PC-3 (cell line): ENCODE results near the gene MYL9. TPM values are rescaled to one million over a fixed set of nuclear protein-coding genes. Genes with fewer than 3 reads are reported as not detected.
A peak's percentile ranks its signal among the peaks of the same experiment; 100 is the strongest.

Experiments used
- ATAC-seq: fragments of 200-7000 bp; cut with Tn5 transposase; 2 replicates; pipeline ENCODE4 v1.9.1; 2020; ENCODE audit warnings: mild to moderate bottlenecking, moderate library complexity
- BruUV-seq: library from RNA; stranded (reverse); fragments of 400-500 nt; replicated peaks from 2 replicates; lab custom pipeline; 2021; lab: Mats Ljungman, UMichigan
- CTCF ChIA-PET: fragments of 300-600 bp; sonication (Branson Sonifier 250); formaldehyde crosslinking; loops from one replicate; lab custom pipeline; 2022; ENCODE audit warnings: antibody characterized with exemption; lab: Charles Lee
- POLR2A ChIA-PET: fragments of 300-600 bp; sonication (Branson Sonifier 250); formaldehyde crosslinking; loops from one replicate; lab custom pipeline; 2022; ENCODE audit warnings: antibody characterized with exemption; ENCODE audit not compliant: unreplicated experiment; lab: Charles Lee
- DNase-seq: peaks from one replicate; pipeline ENCODE4 v3.0.0-alpha.2; 2015
- H2AFZ ChIP-seq: fragments of 300-600 bp; sonication (generic); 2 replicates; pipeline ENCODE4 v1.6.0; 2016; ENCODE audit warnings: antibody characterized with exemption, low read length
- H3F3A ChIP-seq: fragments of 300-600 bp; sonication (generic); one replicate; pipeline ENCODE4 v1.6.0; 2017; ENCODE audit warnings: antibody characterized with exemption, low read length, control low read depth, mild to moderate bottlenecking; ENCODE audit not compliant: unreplicated experiment
- H3K27ac ChIP-seq: fragments of 300-600 bp; sonication (generic); 2 replicates; pipeline ENCODE4 v1.5.1; 2016; ENCODE audit warnings: mild to moderate bottlenecking, low read length
- H3K27me3 ChIP-seq: fragments of 300-600 bp; sonication (generic); 2 replicates; pipeline ENCODE4 v1.6.1; 2016; ENCODE audit warnings: low read length, mixed read lengths
- H3K36me3 ChIP-seq: fragments of 300-600 bp; sonication (generic); 2 replicates; pipeline ENCODE4 v1.6.1; 2016; ENCODE audit warnings: low read depth, mixed run types, low read length, mixed read lengths
- H3K4me1 ChIP-seq: fragments of 300-600 bp; sonication (generic); 2 replicates; pipeline ENCODE4 v1.5.1; 2016; ENCODE audit warnings: low read length; ENCODE audit not compliant: insufficient read depth
- H3K4me2 ChIP-seq: fragments of 300-600 bp; sonication (generic); 2 replicates; pipeline ENCODE4 v1.6.0; 2016; ENCODE audit warnings: low read length
- H3K4me3 ChIP-seq: fragments of 300-600 bp; sonication (generic); 2 replicates; pipeline ENCODE4 v1.5.1; 2016; ENCODE audit warnings: mild to moderate bottlenecking, low read length, mixed read lengths
- H3K79me2 ChIP-seq: fragments of 300-600 bp; sonication (generic); 2 replicates; pipeline ENCODE4 v1.6.1; 2017; ENCODE audit warnings: low read length, mixed read lengths
- H3K9ac ChIP-seq: fragments of 300-600 bp; sonication (generic); 2 replicates; pipeline ENCODE4 v1.6.0; 2016; ENCODE audit warnings: mild to moderate bottlenecking, low read length
- H3K9me2 ChIP-seq: fragments of 300-600 bp; sonication (generic); replicated peaks from 2 replicates; pipeline ENCODE4 v1.6.1; 2016; ENCODE audit warnings: mixed run types, low read length, mixed read lengths
- H3K9me3 ChIP-seq: fragments of 300-600 bp; sonication (generic); 2 replicates; pipeline ENCODE4 v1.6.1; 2016; ENCODE audit warnings: low read length, mixed read lengths
- H4K20me1 ChIP-seq: fragments of 300-600 bp; sonication (generic); 2 replicates; pipeline ENCODE4 v1.6.1; 2016; ENCODE audit warnings: low read length, mixed read lengths
- EZH2 ChIP-seq: fragments of 300-600 bp; sonication (generic); IDR thresholded peaks from one replicate; pipeline ENCODE4 v1.6.1; 2017; ENCODE audit warnings: antibody characterized with exemption, mild to moderate bottlenecking, low read length; ENCODE audit not compliant: unreplicated experiment
- EZH2phosphoT487 ChIP-seq: fragments of 300-600 bp; sonication (generic); IDR thresholded peaks from 2 replicates; pipeline ENCODE4 v1.6.1; 2018; ENCODE audit warnings: mild to moderate bottlenecking, antibody characterized with exemption, low read length, borderline replicate concordance
- intact Hi-C: fragments of 100-400 bp; cut with micrococcal nuclease; formaldehyde crosslinking; loops from 2 replicates; pipeline ENCODE4 v1.9.0; 2023
- total RNA-seq: library from RNA; depleted of rRNA; stranded (reverse); fragments of >200 nt; gene quantifications from 2 replicates; pipeline ENCODE4 v1.2.3, GENCODE V29; 2014
- TF ChIP-seq, protein P1 (sequence below): fragments of 300-600 bp; sonication (generic); conservative IDR thresholded peaks from 2 replicates; pipeline ENCODE4 v1.5.1; 2017; ENCODE audit warnings: antibody characterized with exemption, low read depth, mild to moderate bottlenecking, low read length

MYL9 gene
- total RNA-seq, 1 experiment from 2014 or later: 12.0 TPM

- no peak overlapping the region for H3K27ac ChIP-seq
- no peaks in the 10 kb centered on the region for H3K4me1 ChIP-seq
- peaks cover 32% of the 10 kb centered on the region; the same call in 1 of the 2 replicates for H3K36me3 ChIP-seq
- ChIA-PET POLR2A (no interaction called here), CTCF (no interaction called here)
- no peaks in the 10 kb centered on the region for H3K9me3 ChIP-seq
- H3K27me3 ChIP-seq: no peaks in the 10 kb centered on the region
- ATAC-seq: no peak
- H3F3A ChIP-seq: no peaks in the 10 kb centered on the region
- no peak overlapping the region for H3K9ac ChIP-seq
- H3K4me2 ChIP-seq: no peak overlapping the region
- BruUV-seq: no TSS peak
- TF ChIP-seq EZH2phosphoT487: no peak
- TF ChIP-seq EZH2: no peak
- TF ChIP-seq, protein P1, sequence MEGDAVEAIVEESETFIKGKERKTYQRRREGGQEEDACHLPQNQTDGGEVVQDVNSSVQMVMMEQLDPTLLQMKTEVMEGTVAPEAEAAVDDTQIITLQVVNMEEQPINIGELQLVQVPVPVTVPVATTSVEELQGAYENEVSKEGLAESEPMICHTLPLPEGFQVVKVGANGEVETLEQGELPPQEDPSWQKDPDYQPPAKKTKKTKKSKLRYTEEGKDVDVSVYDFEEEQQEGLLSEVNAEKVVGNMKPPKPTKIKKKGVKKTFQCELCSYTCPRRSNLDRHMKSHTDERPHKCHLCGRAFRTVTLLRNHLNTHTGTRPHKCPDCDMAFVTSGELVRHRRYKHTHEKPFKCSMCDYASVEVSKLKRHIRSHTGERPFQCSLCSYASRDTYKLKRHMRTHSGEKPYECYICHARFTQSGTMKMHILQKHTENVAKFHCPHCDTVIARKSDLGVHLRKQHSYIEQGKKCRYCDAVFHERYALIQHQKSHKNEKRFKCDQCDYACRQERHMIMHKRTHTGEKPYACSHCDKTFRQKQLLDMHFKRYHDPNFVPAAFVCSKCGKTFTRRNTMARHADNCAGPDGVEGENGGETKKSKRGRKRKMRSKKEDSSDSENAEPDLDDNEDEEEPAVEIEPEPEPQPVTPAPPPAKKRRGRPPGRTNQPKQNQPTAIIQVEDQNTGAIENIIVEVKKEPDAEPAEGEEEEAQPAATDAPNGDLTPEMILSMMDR: no peak
- no peak for DNase-seq
- no peaks in the 10 kb centered on the region for H3K79me2 ChIP-seq
- intact Hi-C loops: no loop called here
- H2AFZ ChIP-seq: no peak overlapping the region
- H3K4me3 ChIP-seq: no peak overlapping the region
- H4K20me1 ChIP-seq: no peaks in the 10 kb centered on the region
- no peaks in the 10 kb centered on the region for H3K9me2 ChIP-seq
These were observed 13.0 kb upstream of the MYL9 start for GRCh38 chr20:36528176-36528874.

- no peak overlapping the region for H3K27ac ChIP-seq
- CTCF ChIA-PET: no interaction called here
- no peaks in the 10 kb centered on the region for H3K9me3 ChIP-seq
- H3K9ac ChIP-seq: no peak overlapping the region
- H3K9me2 ChIP-seq: no peaks in the 10 kb centered on the region
- H3K27me3 ChIP-seq: no peaks in the 10 kb centered on the region
- no peak for DNase-seq
- no TSS peak for BruUV-seq
- no peaks in the 10 kb centered on the region for H3F3A ChIP-seq
- H3K36me3 ChIP-seq: peaks cover 31% of the 10 kb centered on the region; the same call in 1 of the 2 replicates
- no peak overlapping the region for H3K4me2 ChIP-seq
- H3K4me3 ChIP-seq: no peak overlapping the region
- H4K20me1 ChIP-seq: no peaks in the 10 kb centered on the region
- no peak overlapping the region for H2AFZ ChIP-seq
- no peak for ATAC-seq
- no peaks in the 10 kb centered on the region for H3K79me2 ChIP-seq
- POLR2A ChIA-PET: no interaction called here
- intact Hi-C loops: no loop called here
- no peaks in the 10 kb centered on the region for H3K4me1 ChIP-seq
- no peak for TF ChIP-seq EZH2
- TF ChIP-seq EZH2phosphoT487: no peak
- TF ChIP-seq, protein P1: no peak
These were observed 12.4 kb upstream of the MYL9 start for GRCh38 chr20:36528875-36529417.

DNA sequence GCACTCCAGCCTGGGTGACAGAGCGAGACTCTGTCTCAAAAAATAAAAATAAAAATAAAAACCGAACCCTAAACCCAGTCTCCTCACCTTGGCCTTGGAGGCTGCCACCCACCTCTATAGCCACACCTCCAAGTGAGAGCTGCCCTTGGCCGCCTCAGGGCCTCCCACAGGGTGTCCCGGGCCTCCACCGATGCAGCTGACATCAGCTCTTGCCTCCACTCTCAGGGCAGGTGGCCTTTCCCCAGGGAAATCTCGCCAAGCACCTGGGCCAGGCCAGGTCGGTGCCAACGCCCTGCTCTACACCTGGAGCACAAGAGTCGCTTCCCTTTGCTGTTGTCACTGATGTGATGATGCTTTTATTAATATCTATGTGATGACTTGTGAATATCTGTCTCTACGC lies 8.9 kb upstream of the MYL9 start:
- Histone ChIP-seq H4K20me1 (no peaks in the 10 kb centered on the region), H3K9ac (no peak overlapping the region), H3K4me1 (no peaks in the 10 kb centered on the region), H2AFZ (no peak overlapping the region), H3K4me2 (no peak overlapping the region), H3K9me2 (no peaks in the 10 kb centered on the region), H3K27ac (no peak overlapping the region), H3F3A (no peaks in the 10 kb centered on the region), H3K4me3 (no peak overlapping the region), H3K79me2 (no peaks in the 10 kb centered on the region), H3K36me3 (peaks cover 4% of the 10 kb centered on the region; the same call in 1 of the 2 replicates), H3K27me3 (no peaks in the 10 kb centered on the region), H3K9me3 (no peaks in the 10 kb centered on the region)
- BruUV-seq: no TSS peak
- ChIA-PET POLR2A (no interaction called here), CTCF (no interaction called here)
- TF ChIP-seq EZH2 (no peak), EZH2phosphoT487 (no peak)
- TF ChIP-seq, protein P1: no peak
- intact Hi-C loops: no loop called here
- peak; percentile 10; the same call in 1 of the 2 replicates for ATAC-seq
- no peak for DNase-seq
